ENCODE measurements around the gene MARCHF5.
"Not testable (repeated sequence)": the region's sequence is repeated elsewhere in the genome, so short reads cannot be mapped to it uniquely, and the experiment has no call there.

Gene MARCHF5

GRCh38 chr10:92305133-92306072 is 14.4 kb downstream of the MARCHF5 start:
- DNase-seq = no peak

- no peak for DNase-seq
These were observed 18.3 kb downstream of the MARCHF5 start for GRCh38 chr10:92309272-92309671.

GRCh38 chr10:92313750-92314149 is 22.8 kb downstream of the MARCHF5 start:
- no peak for DNase-seq

GRCh38 chr10:92316610-92317009 is 25.6 kb downstream of the MARCHF5 start:
- DNase-seq = no peak

DNA sequence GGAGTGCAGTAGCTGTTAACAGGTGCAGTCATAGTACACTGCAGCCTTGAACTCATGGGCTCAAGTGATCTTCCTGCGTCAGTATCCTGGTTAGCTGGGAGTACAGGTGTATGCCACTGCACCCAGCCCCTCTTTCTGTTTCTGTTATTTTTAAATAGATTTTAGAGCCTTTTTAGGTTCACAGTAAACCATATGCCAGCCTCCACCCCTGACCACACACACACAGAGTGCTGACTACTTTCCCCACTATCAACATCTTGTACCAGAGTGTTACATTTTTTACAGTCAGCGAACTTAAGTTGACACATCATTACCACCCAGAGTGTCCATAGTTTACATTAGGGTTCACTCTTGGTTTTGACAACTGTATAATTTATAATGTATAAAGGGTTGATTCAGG is 32.1 kb downstream of the MARCHF5 start:
- DNase-seq = no peak

DNA sequence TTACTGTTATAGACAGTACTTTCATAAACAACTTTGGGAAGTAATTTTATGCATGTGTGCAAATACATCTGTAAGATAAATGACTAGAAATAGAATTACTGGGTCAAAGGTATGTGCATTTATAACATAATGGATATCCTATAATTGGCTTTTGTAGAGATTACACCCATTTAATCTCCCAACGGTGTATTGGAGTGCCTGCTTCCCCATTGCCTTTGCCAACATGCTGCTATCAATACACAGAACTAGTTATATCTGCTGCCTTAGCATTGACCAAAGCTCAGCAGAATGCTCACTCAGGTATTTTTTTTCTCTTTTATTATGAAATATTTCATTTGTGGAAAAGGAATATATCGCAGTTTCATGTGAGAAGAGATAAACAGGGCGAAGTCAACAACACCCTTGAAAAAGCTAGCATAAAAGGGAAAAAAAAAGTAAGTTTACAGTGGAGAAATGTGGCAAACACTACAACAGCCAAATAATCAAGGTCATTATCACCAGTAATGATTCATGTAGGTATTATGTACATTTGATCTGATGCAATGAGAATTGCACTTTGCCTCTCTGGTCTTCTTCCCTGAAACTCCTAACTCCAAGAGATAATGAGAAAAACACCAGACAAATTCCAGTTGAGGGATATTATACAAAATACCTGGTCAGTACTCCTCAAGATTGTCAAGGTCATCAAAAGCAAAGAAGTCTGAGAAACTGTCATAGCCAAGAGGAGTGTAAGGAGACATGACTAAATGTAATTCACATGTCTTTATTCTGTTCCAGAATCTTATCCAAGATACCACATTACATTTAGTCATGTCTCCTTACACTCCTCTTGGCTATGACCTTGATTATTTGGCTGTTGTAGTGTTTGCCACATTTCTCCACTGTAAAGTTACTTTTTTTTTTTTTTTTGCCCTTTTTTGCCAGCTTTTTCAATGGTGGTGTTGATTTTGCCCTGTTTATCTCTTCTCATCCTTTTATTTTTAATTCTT is 36.8 kb downstream of the MARCHF5 start:
- DNase-seq = no peak

DNA sequence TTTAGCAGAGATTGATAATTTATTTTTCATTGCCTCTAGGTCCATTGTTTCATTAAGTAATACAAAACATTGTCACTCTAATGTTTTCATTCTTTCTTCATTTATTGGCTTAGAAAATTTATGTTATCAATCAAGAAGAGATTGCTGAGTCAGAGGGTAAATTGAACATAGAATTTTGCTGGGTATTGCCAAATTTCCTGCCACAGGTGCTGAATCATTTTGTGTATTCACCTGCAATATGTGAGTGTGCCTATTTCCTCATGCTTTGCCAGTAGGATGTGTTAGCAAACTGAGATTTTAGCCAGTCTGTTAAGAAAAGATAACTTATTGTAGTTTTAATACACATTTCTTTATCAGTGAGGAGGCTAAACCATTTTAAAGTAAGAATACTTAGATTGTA is 38.0 kb downstream of the MARCHF5 start:
- no peak for DNase-seq

GRCh38 chr10:92329927-92330326 is 39.0 kb downstream of the MARCHF5 start:
- not testable (repeated sequence) for DNase-seq

DNA sequence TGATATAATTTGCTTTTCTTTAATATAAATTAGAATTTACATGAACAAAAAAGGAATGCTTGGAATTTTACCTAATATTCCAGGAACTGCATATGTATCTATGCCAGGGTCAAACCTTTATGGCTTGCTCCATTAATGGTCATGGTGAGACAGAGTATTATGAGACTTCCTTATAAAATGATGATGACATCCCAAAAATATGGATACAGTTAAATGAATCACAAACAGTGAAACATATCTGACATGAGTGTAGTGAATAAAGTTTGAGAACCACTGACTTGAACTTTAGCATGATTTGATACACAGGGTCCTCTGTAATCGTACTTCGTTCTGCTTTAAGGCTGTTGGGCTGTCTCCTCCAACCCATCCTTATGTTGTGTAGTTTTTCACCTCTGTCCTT is 51.8 kb downstream of the MARCHF5 start:
- no peak for DNase-seq

- not testable (repeated sequence) for DNase-seq
These were observed 54.6 kb downstream of the MARCHF5 start for GRCh38 chr10:92345575-92345974.

GRCh38 chr10:92347035-92347676 is 56.2 kb downstream of the MARCHF5 start:
- not testable (repeated sequence) for DNase-seq

DNA sequence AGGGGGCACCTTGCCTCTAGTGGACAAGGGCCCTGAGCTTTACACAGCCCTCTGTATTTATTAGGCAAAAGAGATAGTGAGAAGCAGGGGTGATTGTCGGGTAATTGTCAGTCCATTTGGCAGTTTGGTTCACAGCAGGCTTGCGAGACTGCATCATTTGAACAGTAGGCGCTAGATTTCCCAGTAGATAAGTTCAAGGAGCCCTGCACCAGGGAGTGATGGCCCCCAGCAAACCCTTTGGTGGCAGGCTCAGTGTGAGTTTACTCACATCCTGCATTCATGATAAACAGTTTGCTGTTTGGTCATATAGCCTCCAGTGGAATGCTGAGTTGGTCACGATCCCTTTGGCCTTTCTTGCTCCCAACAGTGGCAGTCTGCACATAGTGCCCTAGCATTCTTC is 59.4 kb downstream of the MARCHF5 start:
- no peak for DNase-seq

DNA sequence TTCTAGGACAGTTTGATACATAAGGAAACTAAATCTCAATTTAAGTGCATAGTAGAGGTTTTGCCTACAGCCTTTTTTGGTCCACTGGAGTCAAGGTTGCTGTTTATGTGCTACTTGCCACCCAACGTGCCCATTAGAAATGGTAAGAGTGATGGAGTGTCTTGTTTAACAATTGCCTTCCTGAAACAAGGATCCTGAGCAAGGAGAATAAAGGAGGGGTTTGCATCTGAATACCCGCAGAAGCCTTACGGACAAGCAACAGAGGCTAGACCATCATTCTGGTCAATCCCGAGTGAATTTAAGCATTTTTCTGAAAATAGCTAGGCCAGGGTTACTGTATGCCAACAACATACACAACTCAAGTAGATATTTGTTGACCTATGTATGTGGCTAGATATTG is 63.6 kb downstream of the MARCHF5 start:
- DNase-seq = no peak

GRCh38 chr10:92356041-92356440 is 65.1 kb downstream of the MARCHF5 start:
- DNase-seq = no peak

DNA sequence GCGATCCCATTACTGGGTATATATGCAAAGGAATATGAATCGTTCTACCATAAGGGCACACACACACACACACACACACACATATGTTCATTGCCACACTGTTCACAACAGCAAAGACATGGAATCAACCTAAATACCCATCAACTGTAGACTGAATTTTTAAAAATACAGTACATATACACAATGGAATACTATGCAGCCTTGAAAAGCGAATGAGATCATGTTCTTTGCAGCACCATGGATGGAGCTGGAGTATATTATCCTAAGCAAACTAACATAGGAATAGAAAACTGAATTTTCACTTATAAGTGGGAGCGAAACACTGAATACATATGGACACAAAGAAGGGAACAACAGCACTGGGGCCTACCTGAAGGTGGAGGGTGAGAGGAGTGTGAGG is 72.5 kb downstream of the MARCHF5 start:
- no peak for DNase-seq

DNA sequence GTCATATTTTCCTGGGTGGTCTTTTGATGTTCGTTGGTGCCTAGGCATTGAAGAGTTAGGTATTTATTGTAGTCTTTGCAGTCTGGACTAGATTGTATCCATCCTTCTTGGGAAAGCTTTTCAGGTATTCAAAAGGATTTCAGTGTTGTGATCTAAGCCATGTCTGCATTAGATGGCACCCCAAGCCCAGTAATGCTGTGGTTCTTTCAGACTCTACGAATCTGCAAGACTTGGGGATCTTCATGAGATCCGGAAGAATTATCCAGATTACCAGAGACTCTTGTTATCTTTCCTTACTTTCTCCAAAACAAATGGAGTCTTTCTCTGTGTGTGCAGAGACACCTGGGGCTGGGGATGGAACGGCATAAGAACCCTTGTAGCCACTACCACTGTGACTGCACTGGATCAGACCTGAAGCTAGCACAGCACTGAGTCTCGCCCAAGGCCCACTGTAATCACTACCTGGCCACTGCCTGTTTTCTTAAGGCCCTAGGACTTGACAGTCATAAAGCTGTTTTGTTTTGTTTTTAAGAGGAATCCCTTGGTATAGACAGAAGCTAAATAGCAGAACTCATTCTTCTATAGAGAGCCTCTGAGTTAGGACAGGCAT is 75.5 kb downstream of the MARCHF5 start:
- DNase-seq = no peak

DNA sequence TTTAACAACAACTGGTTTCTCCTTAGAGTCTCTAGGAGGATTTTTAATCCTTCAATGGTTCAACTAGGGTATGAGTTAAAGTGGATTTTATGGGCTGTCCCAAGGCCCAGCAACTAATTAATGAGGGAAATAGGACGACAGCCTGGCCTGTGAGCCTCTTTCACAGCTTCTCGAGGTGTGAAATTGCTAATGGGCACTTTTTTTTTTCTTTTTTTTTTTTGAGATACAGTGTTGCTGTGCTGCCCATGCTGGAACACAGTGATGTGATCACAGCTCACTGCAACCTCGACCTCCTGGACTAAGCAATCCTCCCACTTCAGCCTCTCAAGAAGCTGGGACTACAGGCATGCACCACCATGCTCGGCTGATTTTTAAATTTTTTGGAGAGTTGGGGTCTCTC is 87.0 kb downstream of the MARCHF5 start:
- DNase-seq = no peak

DNA sequence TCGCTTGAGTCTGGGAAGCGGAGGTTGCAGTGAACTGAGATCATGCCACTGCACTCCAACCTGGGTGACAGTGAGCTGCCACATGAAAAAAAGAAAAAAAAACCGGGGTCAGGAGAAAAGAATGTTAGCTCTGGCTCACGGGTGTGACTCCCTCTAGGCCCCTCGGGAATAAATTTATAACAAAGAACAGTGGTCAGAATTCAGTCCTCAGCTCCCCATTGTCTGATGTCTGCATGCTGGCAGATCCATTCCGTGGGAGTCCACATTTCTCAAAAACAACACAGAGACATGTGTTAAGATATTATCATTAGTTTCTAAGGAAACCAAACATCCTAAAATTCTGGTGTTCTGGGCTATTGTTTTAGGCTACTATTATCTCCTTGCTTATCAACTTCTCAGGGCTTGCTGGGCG is 90.6 kb downstream of the MARCHF5 start:
- no peak for DNase-seq

DNA sequence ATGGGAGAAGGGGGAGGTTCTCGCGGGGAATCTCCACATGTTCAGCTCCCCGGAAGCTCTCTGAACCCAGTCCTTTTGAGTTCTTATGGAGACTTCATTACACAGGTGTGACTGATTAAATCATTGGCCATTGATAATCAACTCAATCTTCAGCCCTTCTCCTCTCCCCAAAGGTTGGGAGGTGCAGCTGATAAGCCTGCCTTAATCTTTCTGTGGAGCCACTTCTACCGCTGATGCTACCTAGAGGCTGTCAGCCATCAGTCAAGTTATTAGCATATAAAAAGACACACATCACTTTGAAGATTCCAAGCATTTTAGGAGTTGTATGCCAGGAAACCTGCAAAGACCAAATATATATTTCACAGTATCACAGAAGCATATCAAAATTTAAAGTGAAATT is 91.7 kb downstream of the MARCHF5 start:
- DNase-seq = no peak

GRCh38 chr10:92384741-92385140 is 93.8 kb downstream of the MARCHF5 start:
- DNase-seq = no peak

DNA sequence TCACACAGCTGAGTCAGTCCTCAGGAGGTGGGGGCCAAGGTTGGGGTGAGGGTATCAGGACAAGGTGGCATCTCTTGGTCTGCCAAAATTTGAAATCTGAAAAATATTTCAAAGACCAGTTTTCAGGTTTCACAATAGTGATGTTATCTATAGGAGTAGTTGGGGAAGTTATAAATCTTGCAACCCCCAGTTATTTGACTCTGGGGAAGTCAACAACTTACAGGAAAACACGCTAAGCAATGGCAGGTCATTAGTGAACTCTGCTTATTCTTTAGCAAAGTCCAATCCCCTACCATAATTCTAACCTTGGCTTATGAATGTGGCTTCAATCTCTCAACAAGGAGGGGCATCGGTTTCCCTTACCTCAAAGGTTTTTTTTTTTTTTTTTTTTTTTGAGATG is 94.9 kb downstream of the MARCHF5 start:
- DNase-seq = no peak

GRCh38 chr10:92387289-92387940 is 96.4 kb downstream of the MARCHF5 start:
- peak; percentile 2 to 18 for DNase-seq

Measured in activated CD4-positive, alpha-beta T cell treated with anti-CD3 and anti-CD28 coated beads, Interleukin-2, amount 50 U/mL, for 48 hours (primary cell).